SKM-1 (cell line): ENCODE measurements around the gene MAST4.

Source experiments
- DNase-seq: peaks from one replicate; lab custom pipeline; 2025; ENCODE audit not compliant: unreplicated experiment; lab: John Stamatoyannopoulos, UW

MAST4 gene

GRCh38 chr5:66896171-66896570, 300.0 kb downstream of the MAST4 start:
- no peak for DNase-seq

GRCh38 chr5:66897356-66897755, 301.2 kb downstream of the MAST4 start:
- DNase-seq, result no peak

- no peak for DNase-seq
Measured at GRCh38 chr5:66898241-66898995, 302.2 kb downstream of the MAST4 start.

- DNase-seq, result no peak
Measured at GRCh38 chr5:66903218-66903617, 307.0 kb downstream of the MAST4 start.

- DNase-seq, result no peak
Measured at GRCh38 chr5:66903709-66904108, 307.5 kb downstream of the MAST4 start.

- DNase-seq, result no peak
Measured at GRCh38 chr5:66904189-66904588, 308.0 kb downstream of the MAST4 start.

- no peak for DNase-seq
Measured at GRCh38 chr5:66906021-66906420, 309.8 kb downstream of the MAST4 start.

- no peak for DNase-seq
Measured at GRCh38 chr5:66908230-66908629, 312.0 kb downstream of the MAST4 start.

GRCh38 chr5:66909364-66909763, 313.2 kb downstream of the MAST4 start:
- DNase-seq, result no peak

- DNase-seq, result no peak
Measured at GRCh38 chr5:66912787-66913186, 316.6 kb downstream of the MAST4 start.

- no peak for DNase-seq
Measured at GRCh38 chr5:66915531-66915930, 319.3 kb downstream of the MAST4 start.

- DNase-seq, result no peak
Measured at GRCh38 chr5:66922881-66923280, 326.7 kb downstream of the MAST4 start.

- DNase-seq, result no peak
Measured at GRCh38 chr5:66923457-66923856, 327.3 kb downstream of the MAST4 start.

GRCh38 chr5:66923922-66924321, 327.7 kb downstream of the MAST4 start:
- DNase-seq, result no peak

GRCh38 chr5:66927140-66927539, 330.9 kb downstream of the MAST4 start:
- no peak for DNase-seq

GRCh38 chr5:66929281-66929680, 333.1 kb downstream of the MAST4 start:
- DNase-seq, result no peak

GRCh38 chr5:66929995-66930394, 333.8 kb downstream of the MAST4 start:
- no peak for DNase-seq

- DNase-seq, result no peak
Measured at GRCh38 chr5:66931651-66932050, 335.5 kb downstream of the MAST4 start.

- no peak for DNase-seq
Measured at GRCh38 chr5:66932457-66932856, 336.3 kb downstream of the MAST4 start.

- no peak for DNase-seq
Measured at GRCh38 chr5:66933066-66933465, 336.9 kb downstream of the MAST4 start.

- DNase-seq, result no peak
Measured at GRCh38 chr5:66939094-66939493, 342.9 kb downstream of the MAST4 start.

- DNase-seq, result no peak
Measured at GRCh38 chr5:66945389-66946349, 349.5 kb downstream of the MAST4 start.
